OCI-M2 (cell line): ENCODE data around the gene HBD.
"Not testable (repeated sequence)": the region's sequence is repeated elsewhere in the genome, so short reads cannot be mapped to it uniquely, and the experiment has no call there.

Experiments used
- DNase-seq: peaks from one replicate; lab custom pipeline; 2025; ENCODE audit not compliant: unreplicated experiment; lab: John Stamatoyannopoulos, UW

The HBD gene

GRCh38 chr11:5253440-5253839 is 19.2 kb upstream of the HBD start:
- DNase-seq = not testable (repeated sequence)

GRCh38 chr11:5252919-5253265 is 18.6 kb upstream of the HBD start:
- no peak for DNase-seq

DNA sequence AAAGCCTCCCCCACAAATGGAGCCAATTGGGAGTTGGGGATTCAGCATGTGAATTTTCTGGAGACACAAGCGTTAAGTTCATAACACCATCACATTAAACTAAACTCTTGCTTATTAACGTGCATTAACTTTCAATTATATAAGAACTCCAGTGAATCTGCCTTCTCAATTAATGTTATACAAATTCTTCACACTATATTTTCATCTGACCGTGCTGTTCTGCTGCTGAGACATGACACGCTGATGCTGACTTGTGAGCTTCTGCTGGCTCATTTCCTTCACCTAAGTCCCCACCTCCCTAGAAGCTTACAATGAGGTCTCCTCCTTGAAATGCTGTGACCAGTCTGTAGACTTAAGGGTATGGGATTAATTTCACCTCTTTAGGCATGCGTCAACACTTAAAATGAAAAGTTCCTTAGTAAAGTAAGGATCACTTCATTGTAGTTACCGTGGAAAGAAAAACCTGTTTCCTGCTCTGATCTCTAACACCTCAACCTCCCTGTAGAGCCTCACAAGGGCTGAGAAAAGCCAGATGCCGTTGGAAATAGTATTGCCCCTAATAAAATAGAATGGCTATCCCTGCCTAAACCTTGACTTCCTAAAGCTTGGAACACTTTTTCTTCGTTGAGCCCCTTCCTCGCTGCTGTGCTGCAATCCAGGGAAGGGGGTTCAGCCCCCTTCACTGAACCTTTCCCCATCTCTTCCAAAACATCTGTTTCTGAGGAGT is 18.1 kb upstream of the HBD start:
- no peak for DNase-seq

GRCh38 chr11:5251746-5252145 is 17.5 kb upstream of the HBD start:
- no peak for DNase-seq

DNA sequence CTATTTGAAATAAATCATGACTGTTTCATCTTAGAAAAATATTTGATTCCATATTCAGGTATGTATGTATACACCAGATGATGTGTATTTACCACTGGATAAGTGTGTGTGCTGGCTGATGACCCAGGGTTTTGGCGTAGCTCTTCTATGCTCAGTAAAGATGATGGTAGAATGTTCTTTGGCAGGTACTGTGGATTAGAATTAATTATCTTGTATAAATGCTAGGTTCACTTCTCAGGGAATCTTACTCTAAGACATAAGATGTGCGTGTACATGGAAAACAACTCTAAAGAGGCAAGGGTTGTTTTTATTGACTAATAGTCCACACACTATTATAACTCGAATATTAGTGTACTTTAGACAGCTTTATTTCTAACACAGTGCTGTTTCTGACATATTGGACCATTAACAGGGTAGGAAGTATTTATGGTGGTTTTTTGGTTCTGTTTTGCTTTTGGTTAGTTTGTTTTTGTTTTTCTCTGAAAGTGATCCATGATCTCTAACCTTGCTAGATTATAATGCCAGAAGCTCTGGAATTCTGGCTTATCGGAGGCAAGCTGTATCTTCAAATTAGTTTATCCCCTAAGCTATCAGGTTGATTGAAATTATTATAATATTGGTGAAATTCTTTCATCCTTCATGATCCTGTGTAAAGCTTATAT is 16.4 kb upstream of the HBD start:
- no peak for DNase-seq

DNA sequence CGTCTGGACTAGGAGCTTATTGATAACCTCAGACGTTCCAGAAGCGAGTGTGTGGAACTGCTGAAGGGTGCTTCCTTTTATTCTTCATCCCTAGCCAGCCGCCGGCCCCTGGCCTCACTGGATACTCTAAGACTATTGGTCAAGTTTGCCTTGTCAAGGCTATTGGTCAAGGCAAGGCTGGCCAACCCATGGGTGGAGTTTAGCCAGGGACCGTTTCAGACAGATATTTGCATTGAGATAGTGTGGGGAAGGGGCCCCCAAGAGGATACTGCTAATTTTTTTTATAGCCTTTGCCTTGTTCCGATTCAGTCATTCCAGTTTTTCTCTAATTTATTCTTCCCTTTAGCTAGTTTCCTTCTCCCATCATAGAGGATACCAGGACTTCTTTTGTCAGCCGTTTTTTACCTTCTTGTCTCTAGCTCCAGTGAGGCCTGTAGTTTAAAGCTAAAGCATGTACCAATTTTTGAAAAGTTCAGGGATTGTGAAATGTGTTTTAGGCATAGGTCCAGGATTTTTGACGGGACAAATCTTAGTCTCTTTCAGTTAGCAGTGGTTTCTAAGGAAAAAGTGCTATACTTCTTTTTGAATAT is 15.6 kb upstream of the HBD start, which contains the start of gene HBG1:
HBG1 (minus strand) TSS at position 51 of the 590 bp plus-strand sequence. CDS start 53 bp downstream, outside the sequence.
- DNase-seq = not testable (repeated sequence)

- not testable (repeated sequence) for DNase-seq
Observed at GRCh38 chr11:5248498-5248897, 14.2 kb upstream of the HBD start.

GRCh38 chr11:5247472-5248192 is 13.3 kb upstream of the HBD start:
- no peak for DNase-seq

DNA sequence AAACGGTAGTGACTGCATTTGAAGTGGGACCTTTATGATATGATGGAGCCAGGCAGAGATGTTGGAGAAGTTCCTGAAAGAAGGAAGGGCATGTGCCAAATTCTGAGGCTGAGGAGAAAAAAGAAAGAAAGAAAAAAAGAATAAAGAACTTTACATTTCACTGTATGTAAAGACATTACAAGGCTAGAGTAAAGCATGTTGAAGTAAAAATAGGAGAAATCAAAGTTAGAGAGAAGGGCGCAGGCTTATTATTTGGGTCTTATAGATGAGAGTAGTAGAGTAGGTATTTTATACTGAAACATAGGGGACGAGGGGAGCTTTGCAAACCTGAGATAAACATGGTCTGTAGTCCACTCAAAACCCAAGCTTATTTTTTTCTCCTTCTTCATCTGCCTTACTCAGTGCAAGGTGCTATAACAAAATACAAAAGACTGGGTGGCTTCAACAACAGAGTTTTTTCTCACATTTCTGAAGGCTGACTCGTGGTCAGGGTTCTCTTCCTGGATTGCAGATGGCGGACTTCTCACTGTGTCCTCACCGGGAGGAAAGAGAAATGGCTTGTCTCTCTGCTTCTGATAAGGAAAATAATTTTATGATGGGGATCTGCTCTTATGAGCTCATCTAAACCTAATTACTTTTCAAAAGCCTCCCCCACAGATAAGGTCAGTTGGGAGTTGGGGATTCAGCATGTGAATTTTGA is 12.6 kb upstream of the HBD start:
- no peak for DNase-seq

DNA sequence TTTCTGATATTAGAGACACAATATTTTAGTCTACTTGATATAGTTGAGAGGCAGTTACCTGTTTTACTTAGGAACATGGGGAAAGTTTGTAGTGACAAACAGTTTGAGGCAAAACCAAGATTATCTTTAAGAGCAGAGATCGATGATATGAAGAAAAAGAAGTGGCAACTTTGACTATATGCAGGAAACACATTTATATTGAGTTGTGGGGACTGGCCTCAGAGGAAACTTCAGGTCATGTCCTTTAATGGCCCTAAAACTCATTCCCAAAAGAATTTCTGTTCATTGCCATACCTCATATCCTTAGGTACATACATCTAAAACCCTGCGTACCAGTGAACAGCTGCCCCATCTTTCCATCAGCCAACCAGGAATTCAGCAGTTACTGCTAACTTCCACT is 10.9 kb upstream of the HBD start:
- no peak for DNase-seq

DNA sequence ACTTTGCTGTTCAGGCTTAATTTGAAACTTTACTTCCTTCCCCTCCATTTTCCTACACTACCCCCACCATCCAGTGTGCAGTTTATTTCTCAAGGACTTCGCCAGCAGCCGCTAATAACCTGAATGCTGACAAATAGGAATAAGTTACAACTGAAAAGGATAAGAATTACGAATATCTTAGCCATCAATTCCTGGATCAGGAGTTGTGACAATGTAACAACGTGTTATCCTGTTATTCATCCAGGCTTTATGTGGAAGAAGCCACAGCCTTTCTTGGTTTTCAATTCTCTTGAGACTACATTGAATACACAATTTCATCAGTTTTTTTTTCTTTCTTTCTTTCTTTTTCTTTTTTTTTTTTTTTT is 9.5 kb upstream of the HBD start:
- no peak for DNase-seq

DNA sequence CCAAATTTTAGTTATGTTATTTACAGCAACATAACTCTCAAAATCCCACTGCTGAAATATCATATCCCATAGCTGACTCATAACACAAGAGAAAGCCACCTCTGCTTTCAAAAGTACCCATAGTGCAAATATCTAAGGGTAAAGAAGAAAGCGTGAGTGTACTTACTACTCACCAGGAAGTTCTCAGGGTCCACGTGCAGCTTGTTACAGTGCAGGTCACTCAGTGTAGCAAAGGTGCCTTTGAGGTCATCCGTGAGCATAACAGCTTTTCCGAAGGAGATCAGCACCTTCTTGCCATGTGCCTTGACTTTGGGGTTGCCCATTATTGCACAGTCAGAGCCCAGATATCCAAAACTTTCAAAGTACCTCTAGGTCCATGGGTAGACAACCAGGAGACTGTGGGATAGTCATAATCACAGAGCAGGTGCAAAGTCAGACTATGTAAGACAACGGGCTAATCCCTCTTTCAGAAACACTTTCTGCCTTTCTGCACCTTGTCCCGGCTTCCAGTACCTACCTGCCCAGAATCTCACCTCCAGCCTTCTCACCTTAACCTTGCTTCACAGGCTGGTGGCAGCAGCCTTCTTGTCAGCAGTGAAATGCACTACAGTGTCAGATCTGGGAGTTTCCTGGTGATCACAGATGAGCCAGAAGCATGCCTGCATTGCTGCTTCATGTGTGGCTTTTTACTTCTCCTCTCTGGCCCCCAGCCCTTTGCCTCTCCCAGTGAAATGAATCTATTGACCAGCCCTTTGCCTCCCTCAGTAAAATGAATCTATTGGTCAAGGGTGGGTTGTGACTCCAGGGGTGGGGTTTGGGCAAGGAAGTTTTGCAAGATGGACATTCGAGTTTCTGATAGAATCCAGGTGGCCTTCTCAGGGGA is 8.9 kb upstream of the HBD start:
- DNase-seq = no peak

- DNase-seq = no peak
Observed at GRCh38 chr11:5242208-5242607, 7.9 kb upstream of the HBD start.

DNA sequence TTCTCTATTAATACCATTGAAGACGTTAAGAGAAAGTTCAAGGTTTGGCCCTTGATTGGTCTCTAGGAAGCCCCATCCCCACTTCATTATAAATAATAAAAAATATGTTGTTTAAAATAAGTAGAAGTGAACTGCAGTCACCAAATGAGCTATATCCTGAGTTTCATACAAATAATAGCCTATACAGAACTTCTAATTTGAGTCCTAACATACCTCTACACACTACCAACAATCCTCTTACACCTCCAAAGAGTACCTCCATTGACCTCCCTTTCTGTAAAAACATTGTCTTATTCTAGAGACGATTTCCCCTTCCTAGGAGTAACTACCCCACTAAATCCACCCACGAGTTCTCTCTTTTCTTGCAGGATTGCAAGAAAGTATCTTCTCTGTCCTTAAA is 7.2 kb upstream of the HBD start:
- no peak for DNase-seq

DNA sequence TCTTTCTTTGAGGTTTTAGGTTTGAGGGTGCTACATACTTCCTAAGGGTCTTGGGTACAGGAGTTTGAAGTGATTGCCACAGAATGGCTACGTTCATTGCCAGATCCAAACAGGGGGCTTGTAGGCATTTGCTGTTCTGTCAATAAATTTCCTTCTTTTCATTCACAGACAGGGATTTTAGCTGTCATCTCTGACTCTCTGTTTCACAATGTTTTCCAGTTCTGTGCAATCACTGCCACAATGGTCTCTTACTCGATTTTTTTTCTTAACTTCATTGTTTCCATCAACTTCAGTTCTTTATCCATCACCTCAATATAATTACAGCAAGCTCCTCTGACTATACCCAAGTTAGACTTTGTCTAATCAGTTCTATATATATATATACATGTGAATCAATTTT is 6.2 kb upstream of the HBD start:
- DNase-seq = no peak

DNA sequence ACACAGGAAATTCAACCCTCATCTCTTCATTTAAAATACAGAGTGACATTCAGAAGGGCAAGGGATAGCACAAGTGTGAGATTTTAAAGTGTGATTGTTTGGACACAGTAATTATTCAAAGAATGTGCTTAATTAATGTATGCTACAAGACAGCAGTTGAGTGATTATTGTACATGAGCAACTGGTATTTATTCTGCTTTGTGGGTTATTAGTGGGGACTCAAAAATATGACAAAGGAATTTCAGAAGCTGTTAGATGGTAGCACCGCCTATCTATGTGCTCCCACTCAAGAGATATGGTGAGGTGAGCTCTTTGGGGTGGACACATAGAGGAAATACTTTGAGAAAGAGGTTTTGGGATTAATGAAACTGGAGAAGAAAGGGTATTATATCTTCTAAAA is 5.8 kb upstream of the HBD start:
- DNase-seq = no peak

- no peak for DNase-seq
Observed at GRCh38 chr11:5239046-5239445, 4.8 kb upstream of the HBD start.

- no peak for DNase-seq
Observed at GRCh38 chr11:5238486-5238885, 4.2 kb upstream of the HBD start.

DNA sequence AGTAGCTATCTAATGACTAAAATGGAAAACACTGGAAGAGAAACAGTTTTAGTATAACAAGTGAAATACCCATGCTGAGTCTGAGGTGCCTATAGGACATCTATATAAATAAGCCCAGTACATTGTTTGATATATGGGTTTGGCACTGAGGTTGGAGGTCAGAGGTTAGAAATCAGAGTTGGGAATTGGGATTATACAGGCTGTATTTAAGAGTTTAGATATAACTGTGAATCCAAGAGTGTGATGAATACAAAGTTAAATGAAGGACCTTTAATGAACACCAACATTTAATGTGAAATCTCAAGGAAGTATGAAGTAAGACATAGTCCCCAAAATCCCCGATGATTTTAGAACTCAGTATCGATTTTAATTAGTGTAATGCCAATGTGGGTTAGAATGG is 3.1 kb upstream of the HBD start:
- no peak for DNase-seq

GRCh38 chr11:5235364-5236095 is 1.2 kb upstream of the HBD start:
- DNase-seq = no peak
